H1 (cell line): Measurements from ENCODE around the gene RCAN3.

Experiments used
- BCL11A ChIP-seq, 2 experiments: IDR thresholded peaks; one replicate each; pipeline ENCODE4 v1.6.1; 2011; ENCODE audit warnings: low read depth in 2 of 2, low read length in 2 of 2, mild to moderate bottlenecking in 2 of 2
- CHD1 ChIP-seq: IDR thresholded peaks from 2 replicates; pipeline ENCODE4 v1.6.1; 2012; ENCODE audit warnings: low read depth, low read length, improper control_type of control experiment
- CHD2 ChIP-seq: IDR thresholded peaks from 2 replicates; pipeline ENCODE4 v1.6.1; 2012; ENCODE audit warnings: low read length, improper control_type of control experiment
- EGR1 ChIP-seq: IDR thresholded peaks from 2 replicates; pipeline ENCODE4 v1.6.1; 2011; ENCODE audit warnings: low read depth, low read length, borderline replicate concordance
- EZH2 ChIP-seq: fragments of 200-600 bp; sonication (generic); IDR thresholded peaks from 2 replicates; pipeline ENCODE4 v1.7.1; 2012; ENCODE audit warnings: low read depth, mild to moderate bottlenecking, moderate library complexity, low read length, inconsistent platforms; ENCODE audit not compliant: severe bottlenecking
- SUZ12 ChIP-seq: fragments of 200-600 bp; sonication (generic); IDR thresholded peaks from 2 replicates; pipeline ENCODE4 v1.6.1; 2012; ENCODE audit warnings: mild to moderate bottlenecking, inconsistent platforms, low read length, moderate library complexity, mixed read lengths
- YY1 ChIP-seq: IDR thresholded peaks from 2 replicates; pipeline ENCODE4 v1.6.1; 2011; ENCODE audit warnings: low read depth, mild to moderate bottlenecking, low read length
- TF ChIP-seq, protein P1 (sequence below), 3 experiments: IDR thresholded peaks; 1 replicate in 2 of 3; 2 replicates in 1 of 3; pipeline versions ENCODE4 v1.5.1 to v1.6.1; 2011; ENCODE audit warnings: low read length in 3 of 3, mild to moderate bottlenecking in 3 of 3, inconsistent platforms in 2 of 3, low read depth in 1 of 3, moderate library complexity in 1 of 3; ENCODE audit not compliant: insufficient read depth in 1 of 3; ENCODE audit errors: control extremely low read depth in 1 of 3

DNA sequence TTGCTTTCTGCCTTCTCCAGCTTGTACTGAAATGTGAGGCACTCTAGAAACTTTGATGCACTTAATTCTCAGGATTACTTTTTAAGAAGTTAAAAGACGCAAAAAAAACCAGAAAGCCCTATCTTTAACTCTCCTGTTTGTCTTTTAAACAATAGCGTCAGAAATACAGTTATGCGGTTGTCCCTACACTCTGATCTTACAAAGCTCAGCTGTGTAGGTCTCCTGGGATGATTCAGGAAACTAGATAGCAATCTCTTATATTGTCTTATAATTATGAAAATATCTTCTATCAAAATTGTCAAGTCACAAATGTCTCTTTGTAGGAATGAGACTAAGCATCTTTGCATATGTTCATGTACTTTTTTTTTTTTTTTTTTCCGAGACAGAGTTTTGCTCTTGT is 26.9 kb upstream of the RCAN3 start:
- TF ChIP-seq, protein P1, sequence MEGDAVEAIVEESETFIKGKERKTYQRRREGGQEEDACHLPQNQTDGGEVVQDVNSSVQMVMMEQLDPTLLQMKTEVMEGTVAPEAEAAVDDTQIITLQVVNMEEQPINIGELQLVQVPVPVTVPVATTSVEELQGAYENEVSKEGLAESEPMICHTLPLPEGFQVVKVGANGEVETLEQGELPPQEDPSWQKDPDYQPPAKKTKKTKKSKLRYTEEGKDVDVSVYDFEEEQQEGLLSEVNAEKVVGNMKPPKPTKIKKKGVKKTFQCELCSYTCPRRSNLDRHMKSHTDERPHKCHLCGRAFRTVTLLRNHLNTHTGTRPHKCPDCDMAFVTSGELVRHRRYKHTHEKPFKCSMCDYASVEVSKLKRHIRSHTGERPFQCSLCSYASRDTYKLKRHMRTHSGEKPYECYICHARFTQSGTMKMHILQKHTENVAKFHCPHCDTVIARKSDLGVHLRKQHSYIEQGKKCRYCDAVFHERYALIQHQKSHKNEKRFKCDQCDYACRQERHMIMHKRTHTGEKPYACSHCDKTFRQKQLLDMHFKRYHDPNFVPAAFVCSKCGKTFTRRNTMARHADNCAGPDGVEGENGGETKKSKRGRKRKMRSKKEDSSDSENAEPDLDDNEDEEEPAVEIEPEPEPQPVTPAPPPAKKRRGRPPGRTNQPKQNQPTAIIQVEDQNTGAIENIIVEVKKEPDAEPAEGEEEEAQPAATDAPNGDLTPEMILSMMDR (IDR thresholded peaks at IDR 0.05; ENCODE audit: control extremely low read depth in 1 of 3, insufficient read depth in 1 of 3, low read depth in 1 of 3, low read length in 3 of 3): no peak
- TF ChIP-seq SUZ12 (no peak), YY1 (no peak), CHD2 (no peak), CHD1 (no peak), EZH2 (no peak), BCL11A (IDR thresholded peaks at IDR 0.05; ENCODE audit: low read depth in 2 of 2, low read length in 2 of 2) (no peak), EGR1 (no peak)
